Stimulated activated naive CD4-positive, alpha-beta T cell (primary cell): ENCODE results near the gene NRG2.

Experiments
- DNase-seq, 6 experiments: peaks; one replicate each; lab custom pipeline; 2025; lab: John Stamatoyannopoulos, UW

The NRG2 gene

GRCh38 chr5:140040358-140040757 lies 2.7 kb downstream of the NRG2 start:
- no peak for DNase-seq

- no peak for DNase-seq
Observed at GRCh38 chr5:140039561-140039960, 3.5 kb downstream of the NRG2 start.

GRCh38 chr5:140038373-140038957 lies 4.6 kb downstream of the NRG2 start:
- DNase-seq = no peak

GRCh38 chr5:140037012-140037411 lies 6.1 kb downstream of the NRG2 start:
- no peak for DNase-seq

GRCh38 chr5:140035881-140036280 lies 7.2 kb downstream of the NRG2 start:
- no peak for DNase-seq

- DNase-seq = no peak
Observed at GRCh38 chr5:140033037-140033760, 9.9 kb downstream of the NRG2 start.

- DNase-seq = no peak
Observed at GRCh38 chr5:140032296-140032695, 10.8 kb downstream of the NRG2 start.

GRCh38 chr5:140027807-140028206 lies 15.3 kb downstream of the NRG2 start:
- no peak for DNase-seq

GRCh38 chr5:140025736-140026135 lies 17.4 kb downstream of the NRG2 start:
- no peak for DNase-seq

- no peak for DNase-seq
Observed at GRCh38 chr5:140024928-140025327, 18.2 kb downstream of the NRG2 start.

GRCh38 chr5:140023611-140024191 lies 19.4 kb downstream of the NRG2 start:
- no peak for DNase-seq

GRCh38 chr5:140020601-140021177 lies 22.4 kb downstream of the NRG2 start:
- no peak for DNase-seq

- no peak for DNase-seq
Observed at GRCh38 chr5:140018920-140019644, 24.0 kb downstream of the NRG2 start.

GRCh38 chr5:140018517-140018916 lies 24.6 kb downstream of the NRG2 start:
- no peak for DNase-seq

- DNase-seq = no peak
Observed at GRCh38 chr5:140018096-140018481, 25.0 kb downstream of the NRG2 start.

GRCh38 chr5:140017397-140018095 lies 25.6 kb downstream of the NRG2 start:
- DNase-seq = no peak

- DNase-seq = no peak
Observed at GRCh38 chr5:140015706-140016105, 27.4 kb downstream of the NRG2 start.

GRCh38 chr5:140014751-140015150 lies 28.3 kb downstream of the NRG2 start:
- DNase-seq = no peak

GRCh38 chr5:140013536-140013935 lies 29.6 kb downstream of the NRG2 start:
- DNase-seq = no peak

- no peak for DNase-seq
Observed at GRCh38 chr5:140012443-140012842, 30.7 kb downstream of the NRG2 start.

- no peak for DNase-seq
Observed at GRCh38 chr5:140011297-140011802, 31.7 kb downstream of the NRG2 start.

GRCh38 chr5:140010798-140011197 lies 32.3 kb downstream of the NRG2 start:
- no peak for DNase-seq
